ENCODE data around the gene NUCB1. TPM values are rescaled to one million over a fixed set of nuclear protein-coding genes. Genes with fewer than 3 reads are reported as not detected.

NUCB1 gene
- total RNA-seq, 1 experiment from 2014 or later: 125 TPM

GRCh38 chr19:48906324-48906723, 6.2 kb downstream of the NUCB1 start:
- H3K4me1 ChIP-seq (ENCODE audit: insufficient read depth, low read length): no peaks in the 10 kb centered on the region
- no peak overlapping the region for H2BK5ac ChIP-seq (ENCODE audit: insufficient read length, low read length)
- H3K9me3 ChIP-seq (ENCODE audit: control insufficient read depth, low read depth, low read length): no peaks in the 10 kb centered on the region
- H3T11ph ChIP-seq (ENCODE audit: low read length): no peak overlapping the region
- no peaks in the 10 kb centered on the region for H3K79me2 ChIP-seq (ENCODE audit: insufficient read depth, low read length)
- no peaks in the 10 kb centered on the region for H4K20me1 ChIP-seq (ENCODE audit: control insufficient read depth, insufficient read depth, insufficient read length)
- DNase-seq: no peak
- no peak overlapping the region for H3K56ac ChIP-seq (ENCODE audit: insufficient read length, low read depth, low read length)
- H3K4ac ChIP-seq (ENCODE audit: low read depth, low read length): no peak overlapping the region
- H2AK5ac ChIP-seq (ENCODE audit: insufficient read length, low read length): no peak overlapping the region
- WGBS (ENCODE audit: extremely low coverage, insufficient read length, low lambda C conversion rate): no CpG with 5 or more reads among the region's 10 CpGs
- no peak overlapping the region for H2BK15ac ChIP-seq (ENCODE audit: low read depth, low read length)
- H3K27me3 ChIP-seq (ENCODE audit: insufficient read depth, low read length): no peaks in the 10 kb centered on the region
- H3K18ac ChIP-seq (ENCODE audit: insufficient read length, low read depth, low read length): no peak overlapping the region
- no peak for TF ChIP-seq CTCF (conservative IDR thresholded peaks at IDR 0.05)
- no peak overlapping the region for H4K8ac ChIP-seq (replicated peaks; ENCODE audit: insufficient read length, low read depth, low read length)
- Mint-ChIP-seq H3K27ac (no peak overlapping the region), H3K9me3 (no peaks in the 10 kb centered on the region; a peak in 1 of 5 replicates), H3K36me3 (ENCODE audit: insufficient read depth in 1 of 3, low read depth in 3 of 3) (peaks cover 34 to 79% (median 68%) of the 10 kb centered on the region in 3 experiments; a peak in 6 of 7 replicates), H3K27me3 (ENCODE audit: low read depth) (no peaks in the 10 kb centered on the region; the same call in 1 of the 2 replicates), H3K4me1 (peaks cover 5 to 8% of the 10 kb centered on the region in 2 experiments; a peak in 3 of 4 replicates), H3K4me3 (no peak overlapping the region; a peak in 1 of 5 replicates)
- no peak overlapping the region for H3K14ac ChIP-seq (ENCODE audit: insufficient read depth, low read length)
- no peak overlapping the region for H4K5ac ChIP-seq (ENCODE audit: insufficient read length, low read depth, low read length)
- H2BK12ac ChIP-seq (ENCODE audit: insufficient read length, low read depth, low read length): no peak overlapping the region
- H3K79me1 ChIP-seq (ENCODE audit: insufficient read depth, low read depth, low read length, poor library complexity, severe bottlenecking): no peaks in the 10 kb centered on the region
- no peak overlapping the region for H3K4me2 ChIP-seq (ENCODE audit: insufficient read depth, insufficient read length, low read length)
- H3K9ac ChIP-seq (ENCODE audit: extremely low read depth, insufficient read length, low read length): no peak overlapping the region
- H4K91ac ChIP-seq (ENCODE audit: insufficient read length, low read depth, low read length): no peak overlapping the region
- no peak overlapping the region for H2BK20ac ChIP-seq (ENCODE audit: low read depth, low read length, poor library complexity, severe bottlenecking)
- no peak overlapping the region for H2BK120ac ChIP-seq (ENCODE audit: low read depth, low read length, poor library complexity, severe bottlenecking)
- H3K23ac ChIP-seq (ENCODE audit: insufficient read length, low read depth, low read length): no peak overlapping the region
- H3K27ac ChIP-seq (ENCODE audit: insufficient read length, low read depth, low read length): no peak overlapping the region
- H3K23me2 ChIP-seq (ENCODE audit: insufficient read length, low read depth, low read length, poor library complexity, severe bottlenecking): no peaks in the 10 kb centered on the region
- H2AFZ ChIP-seq (ENCODE audit: low read length): no peak overlapping the region

All from H9 (cell line).